GM12878 (cell line): ENCODE data around the gene IQGAP3.

Source experiments
- ETV6 ChIP-seq, 2 experiments: fragments of 450-650 bp in 1 of 2; IDR thresholded peaks in 1 of 2; conservative IDR thresholded peaks in 1 of 2; 2 replicates each; pipeline ENCODE4 v1.6.1; 2014; ENCODE audit warnings: antibody characterized with exemption in 1 of 2, borderline replicate concordance in 1 of 2, low read depth in 1 of 2, mild to moderate bottlenecking in 1 of 2, moderate library complexity in 1 of 2
- FOS ChIP-seq: IDR thresholded peaks from 3 replicates; pipeline ENCODE4 v1.6.1; 2011; ENCODE audit warnings: borderline replicate concordance; ENCODE audit not compliant: insufficient read length; ENCODE audit errors: extremely low read depth
- JUNB ChIP-seq: IDR thresholded peaks from 2 replicates; pipeline ENCODE4 v1.6.1; 2016; ENCODE audit warnings: antibody characterized with exemption, mild to moderate bottlenecking
- NR2C1 ChIP-seq: fragments of 450-650 bp; IDR thresholded peaks from 2 replicates; pipeline ENCODE4 v1.6.1; 2017; ENCODE audit warnings: antibody characterized with exemption, mild to moderate bottlenecking, moderate library complexity
- NR2C2 ChIP-seq: IDR thresholded peaks from 2 replicates; pipeline ENCODE4 v1.6.1; 2011; ENCODE audit warnings: borderline replicate concordance, low read depth; ENCODE audit not compliant: control insufficient read depth, insufficient read length
- POLR2A ChIP-seq: IDR thresholded peaks from 2 replicates; pipeline ENCODE4 v1.6.1; 2011; ENCODE audit warnings: low read depth, mild to moderate bottlenecking, low read length
- POLR2AphosphoS2 ChIP-seq: IDR thresholded peaks from 2 replicates; pipeline ENCODE4 v1.6.1; 2011; ENCODE audit warnings: low read depth, mild to moderate bottlenecking, low read length, improper control_type of control experiment, moderate library complexity
- PRDM15 ChIP-seq: fragments of 450-650 bp; formaldehyde crosslinking; IDR thresholded peaks from 2 replicates; pipeline ENCODE4 v1.4.0; 2020; ENCODE audit warnings: mild to moderate bottlenecking, moderate library complexity
- SMC3 ChIP-seq: IDR thresholded peaks from 2 replicates; pipeline ENCODE4 v1.6.1; 2011; ENCODE audit warnings: low read length, improper control_type of control experiment, borderline replicate concordance
- SP1 ChIP-seq: IDR thresholded peaks from one replicate; pipeline ENCODE4 v1.6.1; 2011; ENCODE audit warnings: low read depth, low read length
- YBX1 ChIP-seq: fragments of 450-650 bp; IDR thresholded peaks from 2 replicates; pipeline ENCODE4 v1.6.1; 2016; ENCODE audit warnings: antibody characterized with exemption
- ZNF217 ChIP-seq: fragments of 450-650 bp; IDR thresholded peaks from 2 replicates; pipeline ENCODE4 v1.6.1; 2017; ENCODE audit warnings: antibody characterized with exemption, mild to moderate bottlenecking
- TF ChIP-seq, protein P1 (sequence below): fragments of 450-650 bp; IDR thresholded peaks from 2 replicates; pipeline ENCODE4 v1.6.1; 2016; ENCODE audit warnings: mild to moderate bottlenecking
- TF ChIP-seq, protein P2 (sequence below), 3 experiments: IDR thresholded peaks in 2 of 3; conservative IDR thresholded peaks in 1 of 3; 2 replicates each; pipeline ENCODE4 v1.5.1; 2011; ENCODE audit warnings: low read depth in 3 of 3, low read length in 3 of 3, mild to moderate bottlenecking in 3 of 3, control low read depth in 2 of 3, moderate library complexity in 2 of 3, inconsistent platforms in 1 of 3, mixed read lengths in 1 of 3; ENCODE audit not compliant: control insufficient read depth in 2 of 3, insufficient read depth in 1 of 3; ENCODE audit errors: extremely low read depth in 1 of 3

DNA sequence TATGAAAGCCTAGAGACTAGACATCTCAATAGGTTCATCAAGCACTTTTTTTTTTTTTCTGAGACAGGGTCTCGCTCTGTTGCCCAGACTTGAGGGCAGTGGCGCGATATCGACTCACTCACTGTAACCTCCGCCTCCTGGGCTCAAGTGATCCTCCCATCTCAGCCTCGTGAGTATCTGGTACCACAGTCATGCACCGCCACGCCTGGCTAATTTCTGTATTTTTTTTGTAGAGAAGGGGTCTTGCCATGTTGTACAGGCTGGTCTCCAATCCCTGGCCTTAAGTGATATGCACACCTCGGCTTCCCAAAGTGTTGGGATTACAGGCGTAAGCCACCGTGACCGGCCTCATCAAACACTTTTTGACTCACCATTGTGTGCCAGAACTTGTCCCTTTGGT lies 29.5 kb upstream of the IQGAP3 start:
- TF ChIP-seq PRDM15 (CRISPR knock-in tag) (no peak), POLR2AphosphoS2 (no peak), POLR2A (no peak), SP1 (no peak), ETV6 (conservative IDR thresholded peaks at IDR 0.05 in 1 of 2, IDR thresholded peaks at IDR 0.05 in 1 of 2; ENCODE audit: borderline replicate concordance in 1 of 2, low read depth in 1 of 2) (no peak), NR2C2 (no peak), YBX1 (no peak), JUNB (no peak), SMC3 (no peak), FOS (no peak), NR2C1 (no peak), ZNF217 (no peak)
- TF ChIP-seq, protein P1, sequence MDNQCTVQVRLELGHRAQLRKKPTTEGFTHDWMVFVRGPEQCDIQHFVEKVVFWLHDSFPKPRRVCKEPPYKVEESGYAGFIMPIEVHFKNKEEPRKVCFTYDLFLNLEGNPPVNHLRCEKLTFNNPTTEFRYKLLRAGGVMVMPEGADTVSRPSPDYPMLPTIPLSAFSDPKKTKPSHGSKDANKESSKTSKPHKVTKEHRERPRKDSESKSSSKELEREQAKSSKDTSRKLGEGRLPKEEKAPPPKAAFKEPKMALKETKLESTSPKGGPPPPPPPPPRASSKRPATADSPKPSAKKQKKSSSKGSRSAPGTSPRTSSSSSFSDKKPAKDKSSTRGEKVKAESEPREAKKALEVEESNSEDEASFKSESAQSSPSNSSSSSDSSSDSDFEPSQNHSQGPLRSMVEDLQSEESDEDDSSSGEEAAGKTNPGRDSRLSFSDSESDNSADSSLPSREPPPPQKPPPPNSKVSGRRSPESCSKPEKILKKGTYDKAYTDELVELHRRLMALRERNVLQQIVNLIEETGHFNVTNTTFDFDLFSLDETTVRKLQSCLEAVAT, result no peak
- TF ChIP-seq, protein P2, sequence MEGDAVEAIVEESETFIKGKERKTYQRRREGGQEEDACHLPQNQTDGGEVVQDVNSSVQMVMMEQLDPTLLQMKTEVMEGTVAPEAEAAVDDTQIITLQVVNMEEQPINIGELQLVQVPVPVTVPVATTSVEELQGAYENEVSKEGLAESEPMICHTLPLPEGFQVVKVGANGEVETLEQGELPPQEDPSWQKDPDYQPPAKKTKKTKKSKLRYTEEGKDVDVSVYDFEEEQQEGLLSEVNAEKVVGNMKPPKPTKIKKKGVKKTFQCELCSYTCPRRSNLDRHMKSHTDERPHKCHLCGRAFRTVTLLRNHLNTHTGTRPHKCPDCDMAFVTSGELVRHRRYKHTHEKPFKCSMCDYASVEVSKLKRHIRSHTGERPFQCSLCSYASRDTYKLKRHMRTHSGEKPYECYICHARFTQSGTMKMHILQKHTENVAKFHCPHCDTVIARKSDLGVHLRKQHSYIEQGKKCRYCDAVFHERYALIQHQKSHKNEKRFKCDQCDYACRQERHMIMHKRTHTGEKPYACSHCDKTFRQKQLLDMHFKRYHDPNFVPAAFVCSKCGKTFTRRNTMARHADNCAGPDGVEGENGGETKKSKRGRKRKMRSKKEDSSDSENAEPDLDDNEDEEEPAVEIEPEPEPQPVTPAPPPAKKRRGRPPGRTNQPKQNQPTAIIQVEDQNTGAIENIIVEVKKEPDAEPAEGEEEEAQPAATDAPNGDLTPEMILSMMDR (IDR thresholded peaks at IDR 0.05 in 2 of 3, conservative IDR thresholded peaks at IDR 0.05 in 1 of 3; ENCODE audit: control insufficient read depth in 2 of 3, extremely low read depth in 1 of 3, insufficient read depth in 1 of 3, low read depth in 3 of 3, low read length in 3 of 3), result no peak
